ENCODE data around the gene HOXB3.
A peak's percentile ranks its signal among the peaks of the same experiment; 100 is the strongest.
"Not testable (repeated sequence)": the region's sequence is repeated elsewhere in the genome, so short reads cannot be mapped to it uniquely, and the experiment has no call there.

HOXB3 gene

DNA sequence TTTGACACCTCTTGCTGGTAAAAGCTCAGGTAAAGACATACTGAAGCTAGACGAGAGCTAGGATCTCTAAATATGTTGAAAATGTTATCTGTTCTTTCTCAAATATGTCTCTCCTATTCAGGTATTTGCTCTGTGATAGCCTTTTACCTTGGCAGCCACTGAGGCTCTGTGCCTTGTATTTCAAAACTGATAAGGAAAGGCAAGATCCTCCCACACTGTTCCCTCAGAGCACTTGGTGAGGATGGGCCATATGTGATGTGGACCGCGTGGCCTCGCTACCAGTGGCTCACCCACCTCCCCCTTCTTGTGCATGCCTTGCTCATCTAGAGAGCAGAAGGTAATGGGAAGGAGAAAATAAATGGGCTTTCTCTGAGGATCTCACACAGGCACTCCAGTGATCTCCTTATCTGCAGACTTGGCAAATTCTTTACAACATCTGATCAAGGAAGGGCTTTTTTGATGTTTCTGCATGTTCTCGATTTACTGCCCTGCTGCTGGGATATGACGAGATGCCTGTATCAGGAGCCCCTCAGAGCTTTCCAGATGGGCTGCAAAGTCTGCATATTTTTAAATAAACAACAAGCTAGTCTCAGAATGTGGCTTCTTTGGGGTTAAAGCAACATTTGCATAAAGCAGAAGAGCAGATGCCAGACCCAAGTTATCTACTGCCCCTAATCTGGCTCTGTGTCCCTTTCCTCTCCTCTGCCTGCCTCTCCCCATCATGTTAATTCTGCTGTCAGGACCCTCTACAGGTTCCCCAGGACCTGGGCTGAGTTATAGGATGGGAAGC, 76.2 kb downstream of the HOXB3 start:
- H3K27me3 ChIP-seq (ENCODE audit: insufficient read depth, poor library complexity, severe bottlenecking) = peaks cover 6% of the 10 kb centered on the region
- no peaks in the 10 kb centered on the region for H3K36me3 ChIP-seq (ENCODE audit: low read depth)
- DNase-seq (ENCODE audit: low spot score) (no peak), ATAC-seq (ENCODE audit: low read depth) (no peak)
- no peaks in the 10 kb centered on the region for H3K9me3 ChIP-seq (ENCODE audit: severe bottlenecking)
- H3K4me1 ChIP-seq (ENCODE audit: insufficient read depth, poor library complexity, severe bottlenecking) = peaks cover 5% of the 10 kb centered on the region
- H3K4me3 ChIP-seq (ENCODE audit: severe bottlenecking) = no peak overlapping the region
- H3K27ac ChIP-seq (ENCODE audit: poor library complexity, severe bottlenecking) = no peak overlapping the region
- TF ChIP-seq, protein P1, sequence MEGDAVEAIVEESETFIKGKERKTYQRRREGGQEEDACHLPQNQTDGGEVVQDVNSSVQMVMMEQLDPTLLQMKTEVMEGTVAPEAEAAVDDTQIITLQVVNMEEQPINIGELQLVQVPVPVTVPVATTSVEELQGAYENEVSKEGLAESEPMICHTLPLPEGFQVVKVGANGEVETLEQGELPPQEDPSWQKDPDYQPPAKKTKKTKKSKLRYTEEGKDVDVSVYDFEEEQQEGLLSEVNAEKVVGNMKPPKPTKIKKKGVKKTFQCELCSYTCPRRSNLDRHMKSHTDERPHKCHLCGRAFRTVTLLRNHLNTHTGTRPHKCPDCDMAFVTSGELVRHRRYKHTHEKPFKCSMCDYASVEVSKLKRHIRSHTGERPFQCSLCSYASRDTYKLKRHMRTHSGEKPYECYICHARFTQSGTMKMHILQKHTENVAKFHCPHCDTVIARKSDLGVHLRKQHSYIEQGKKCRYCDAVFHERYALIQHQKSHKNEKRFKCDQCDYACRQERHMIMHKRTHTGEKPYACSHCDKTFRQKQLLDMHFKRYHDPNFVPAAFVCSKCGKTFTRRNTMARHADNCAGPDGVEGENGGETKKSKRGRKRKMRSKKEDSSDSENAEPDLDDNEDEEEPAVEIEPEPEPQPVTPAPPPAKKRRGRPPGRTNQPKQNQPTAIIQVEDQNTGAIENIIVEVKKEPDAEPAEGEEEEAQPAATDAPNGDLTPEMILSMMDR (IDR thresholded peaks at IDR 0.05; ENCODE audit: poor library complexity, severe bottlenecking) = no peak

DNA sequence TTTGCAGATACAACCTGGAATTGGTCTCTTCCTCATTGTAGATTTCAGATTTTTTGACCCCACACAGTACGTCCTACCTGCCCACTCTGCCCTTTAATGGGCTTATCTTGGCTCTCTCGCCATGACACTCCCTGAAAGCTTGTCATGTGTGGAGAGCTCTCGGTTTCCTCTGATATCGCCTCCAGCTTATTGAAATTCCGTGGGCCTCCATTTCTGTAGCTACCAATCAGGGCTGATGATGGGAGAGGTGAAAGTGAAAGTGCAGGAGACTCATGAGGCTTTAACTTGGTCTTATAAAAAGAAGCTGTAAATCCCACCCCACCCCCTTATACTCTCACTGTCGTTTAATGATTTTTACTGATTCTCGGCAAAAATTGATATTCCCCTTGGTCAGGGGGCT, 76.9 kb downstream of the HOXB3 start:
- Histone ChIP-seq H3K4me3 (ENCODE audit: severe bottlenecking) (no peak overlapping the region), H3K36me3 (ENCODE audit: low read depth) (no peaks in the 10 kb centered on the region), H3K4me1 (ENCODE audit: insufficient read depth, poor library complexity, severe bottlenecking) (peaks cover 5% of the 10 kb centered on the region), H3K27me3 (ENCODE audit: insufficient read depth, poor library complexity, severe bottlenecking) (peaks cover 6% of the 10 kb centered on the region), H3K9me3 (ENCODE audit: severe bottlenecking) (no peaks in the 10 kb centered on the region), H3K27ac (ENCODE audit: poor library complexity, severe bottlenecking) (no peak overlapping the region)
- DNase-seq (ENCODE audit: low spot score) = no peak
- no peak for ATAC-seq (ENCODE audit: low read depth)
- TF ChIP-seq, protein P1 (IDR thresholded peaks at IDR 0.05; ENCODE audit: poor library complexity, severe bottlenecking) = no peak

DNA sequence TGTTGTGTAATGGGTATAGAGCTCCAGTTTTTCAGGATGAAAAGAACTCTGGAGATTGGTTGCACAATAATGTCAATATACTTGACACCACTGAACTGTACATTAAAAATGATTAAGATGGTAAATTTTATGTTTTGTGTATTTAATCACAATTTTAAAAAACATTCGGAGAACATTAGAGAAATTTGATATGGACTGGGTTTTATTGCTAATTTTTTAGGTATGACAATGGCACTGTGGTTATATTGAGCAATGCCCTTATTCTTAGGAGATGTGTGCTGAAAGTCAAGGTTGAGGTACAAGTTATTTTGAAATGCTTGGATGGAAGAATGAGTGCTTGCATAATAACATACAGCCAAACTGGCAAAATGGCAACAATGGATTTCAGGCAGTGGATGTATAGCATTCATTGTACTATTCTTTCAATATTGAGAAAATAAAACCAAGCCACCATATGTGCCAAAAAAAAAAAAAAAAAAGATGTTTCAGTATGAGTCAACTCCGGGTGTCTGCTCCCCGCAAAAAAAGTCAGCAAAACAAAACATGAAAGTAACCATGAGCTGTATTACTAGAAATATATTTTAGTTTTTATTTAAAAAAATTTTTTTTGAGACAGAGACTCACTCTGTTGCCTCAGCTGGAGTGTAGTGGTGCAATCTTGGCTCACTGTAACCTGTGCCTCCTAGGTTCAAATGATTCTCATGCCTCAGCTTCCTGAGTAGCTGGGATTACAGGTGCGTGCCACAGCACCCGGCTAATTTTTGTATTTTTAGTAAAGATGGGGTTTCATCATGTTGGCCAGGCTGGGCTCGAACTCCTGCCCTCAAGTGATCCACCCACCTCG, 79.1 kb downstream of the HOXB3 start:
- Histone ChIP-seq H3K9me3 (ENCODE audit: severe bottlenecking) (no peaks in the 10 kb centered on the region), H3K36me3 (ENCODE audit: low read depth) (no peaks in the 10 kb centered on the region), H3K4me1 (ENCODE audit: insufficient read depth, poor library complexity, severe bottlenecking) (peaks cover 8% of the 10 kb centered on the region), H3K27me3 (ENCODE audit: insufficient read depth, poor library complexity, severe bottlenecking) (no peaks in the 10 kb centered on the region), H3K4me3 (ENCODE audit: severe bottlenecking) (no peak overlapping the region), H3K27ac (ENCODE audit: poor library complexity, severe bottlenecking) (peak overlapping the region; percentile 24)
- peak; percentile 70 for ATAC-seq (ENCODE audit: low read depth)
- no peak for DNase-seq (ENCODE audit: low spot score)
- TF ChIP-seq, protein P1 (IDR thresholded peaks at IDR 0.05; ENCODE audit: poor library complexity, severe bottlenecking) = no peak

DNA sequence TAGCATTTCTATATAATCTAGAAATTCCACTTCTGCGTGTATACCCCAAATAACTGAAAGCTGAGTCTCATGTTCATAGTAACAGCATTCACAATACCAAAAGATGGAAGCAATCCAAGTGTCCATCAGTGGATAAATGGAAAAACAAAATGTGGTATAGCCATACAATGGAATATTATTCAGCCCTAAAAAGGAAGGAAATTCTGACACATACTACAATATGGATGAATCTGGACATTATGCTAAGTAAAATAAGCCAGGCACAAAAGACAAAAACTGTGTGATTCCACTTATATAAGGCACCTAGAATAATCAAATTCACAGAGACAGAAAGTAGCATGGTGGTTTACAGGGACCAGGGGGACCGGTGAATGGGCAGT, 79.7 kb downstream of the HOXB3 start:
- no peak; the same call in 2 of the 3 replicates for ATAC-seq (ENCODE audit: low read depth)

DNA sequence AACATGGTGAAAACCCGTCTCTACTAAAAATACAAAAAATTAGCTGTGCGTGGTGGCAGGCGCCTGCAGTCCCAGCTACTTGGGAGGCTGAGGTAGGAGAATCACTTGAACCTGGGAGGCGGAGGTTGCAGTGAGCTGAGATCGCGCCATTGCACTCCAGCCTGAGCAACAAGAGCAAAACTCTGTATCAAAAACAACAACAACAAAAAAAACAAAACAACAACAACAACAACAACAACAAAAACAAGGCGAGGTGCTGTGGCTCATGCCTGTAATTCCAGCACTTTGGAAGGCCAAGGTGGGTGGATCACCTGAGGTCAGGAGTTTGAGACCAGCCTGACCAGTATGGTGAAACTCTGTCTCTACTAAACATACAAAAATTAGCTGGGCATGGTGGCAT, 80.3 kb downstream of the HOXB3 start:
- not testable (repeated sequence) for DNase-seq (ENCODE audit: low spot score); H3K9me3 ChIP-seq (ENCODE audit: severe bottlenecking); H3K27ac ChIP-seq (ENCODE audit: poor library complexity, severe bottlenecking); H3K27me3 ChIP-seq (ENCODE audit: insufficient read depth, poor library complexity, severe bottlenecking); ATAC-seq (ENCODE audit: low read depth); H3K4me3 ChIP-seq (ENCODE audit: severe bottlenecking); H3K36me3 ChIP-seq (ENCODE audit: low read depth)
- peaks cover 16% of the 10 kb centered on the region for H3K4me1 ChIP-seq (ENCODE audit: insufficient read depth, poor library complexity, severe bottlenecking)

More for the DNA sequence above, 79.7 kb downstream of the HOXB3 start:
- Histone ChIP-seq H3K36me3 (ENCODE audit: low read depth) (no peaks in the 10 kb centered on the region), H3K27me3 (ENCODE audit: insufficient read depth, poor library complexity, severe bottlenecking) (no peaks in the 10 kb centered on the region), H3K27ac (ENCODE audit: poor library complexity, severe bottlenecking) (peak overlapping the region; percentile 24), H3K4me3 (ENCODE audit: severe bottlenecking) (no peak overlapping the region), H3K9me3 (ENCODE audit: severe bottlenecking) (no peaks in the 10 kb centered on the region), H3K4me1 (ENCODE audit: insufficient read depth, poor library complexity, severe bottlenecking) (peaks cover 14% of the 10 kb centered on the region)
- DNase-seq (ENCODE audit: low spot score) = no peak
- TF ChIP-seq, protein P1 (IDR thresholded peaks at IDR 0.05; ENCODE audit: poor library complexity, severe bottlenecking) = no peak
